ENCODE data around the gene FEV.

FEV gene

DNA sequence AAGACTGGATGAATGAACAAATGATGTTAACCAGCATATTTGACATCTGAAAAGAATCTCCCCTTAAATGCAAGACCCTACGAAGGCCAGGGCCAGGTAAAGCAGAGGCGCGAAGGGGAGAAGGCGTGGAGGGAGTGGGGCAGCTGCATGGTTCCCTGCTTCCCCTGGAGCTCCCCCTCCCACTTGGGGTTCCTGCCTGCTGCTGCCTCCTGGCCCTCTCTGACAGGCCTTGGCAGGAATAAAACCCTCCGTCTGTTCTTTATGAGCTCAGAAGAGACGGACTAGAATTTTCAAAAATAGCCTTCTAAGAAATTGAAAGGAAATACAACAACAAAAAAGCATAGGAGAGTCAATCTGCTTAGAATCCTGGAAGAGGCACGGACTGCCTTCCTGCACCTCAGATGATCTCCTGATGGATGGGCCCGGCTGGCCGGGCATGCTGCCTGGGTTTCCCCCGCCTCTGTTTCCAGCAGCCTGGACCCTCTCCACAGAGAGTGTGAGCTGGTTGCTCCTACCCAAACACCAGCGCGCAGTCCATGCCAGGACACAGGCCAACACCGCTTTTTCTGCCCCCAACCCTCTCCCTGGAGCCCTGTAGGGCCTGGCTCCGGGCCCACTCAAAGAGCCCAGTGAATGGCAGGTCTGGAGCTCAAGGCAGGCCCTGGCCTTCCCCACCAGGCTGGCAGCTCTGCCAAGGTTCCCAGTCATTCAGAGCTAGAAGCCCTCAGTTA is 32.4 kb upstream of the FEV start:
- no peak for DNase-seq (ENCODE audit: low read depth in 2 of 2)

DNA sequence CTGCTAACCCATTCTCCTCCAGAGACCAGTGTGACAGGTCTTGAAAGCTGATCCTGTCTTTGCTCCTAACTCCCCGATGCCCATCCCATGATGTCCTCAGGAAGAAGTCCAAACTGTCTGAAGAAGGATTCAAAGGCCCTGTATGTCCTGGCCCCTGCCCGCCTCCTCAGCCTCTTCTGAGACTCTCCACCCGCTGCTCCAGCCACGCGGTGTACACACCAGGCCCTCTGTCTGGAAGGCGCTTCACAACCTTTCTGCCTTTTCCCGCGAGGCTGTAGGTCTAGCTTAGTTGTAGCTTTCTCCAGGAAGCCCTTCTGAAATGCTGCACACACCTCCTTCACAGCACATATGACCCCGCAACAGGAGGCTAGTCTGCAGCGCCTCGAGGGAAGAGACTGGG is 31.7 kb upstream of the FEV start:
- DNase-seq (ENCODE audit: low read depth in 2 of 2) = no peak

DNA sequence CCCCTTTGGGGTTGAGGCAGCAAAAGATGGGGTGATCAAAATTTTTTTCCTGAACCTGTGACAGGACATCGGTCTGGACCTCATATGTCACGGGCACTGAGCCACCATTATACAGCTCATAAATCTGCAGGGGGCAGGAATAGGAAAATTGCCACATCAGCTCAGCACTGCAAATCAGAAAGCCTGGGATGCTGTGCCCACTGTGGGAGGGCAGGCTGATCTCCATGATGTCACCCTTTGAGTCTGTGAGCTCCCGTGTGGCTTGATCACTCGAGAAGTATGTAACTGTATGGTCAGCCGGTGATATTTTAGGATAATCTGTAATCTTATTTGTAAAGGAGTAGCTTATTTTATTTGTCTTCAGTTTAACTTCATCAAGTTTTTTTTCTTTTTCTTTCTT is 25.9 kb upstream of the FEV start:
- no peak for DNase-seq (ENCODE audit: low read depth in 2 of 2)

DNA sequence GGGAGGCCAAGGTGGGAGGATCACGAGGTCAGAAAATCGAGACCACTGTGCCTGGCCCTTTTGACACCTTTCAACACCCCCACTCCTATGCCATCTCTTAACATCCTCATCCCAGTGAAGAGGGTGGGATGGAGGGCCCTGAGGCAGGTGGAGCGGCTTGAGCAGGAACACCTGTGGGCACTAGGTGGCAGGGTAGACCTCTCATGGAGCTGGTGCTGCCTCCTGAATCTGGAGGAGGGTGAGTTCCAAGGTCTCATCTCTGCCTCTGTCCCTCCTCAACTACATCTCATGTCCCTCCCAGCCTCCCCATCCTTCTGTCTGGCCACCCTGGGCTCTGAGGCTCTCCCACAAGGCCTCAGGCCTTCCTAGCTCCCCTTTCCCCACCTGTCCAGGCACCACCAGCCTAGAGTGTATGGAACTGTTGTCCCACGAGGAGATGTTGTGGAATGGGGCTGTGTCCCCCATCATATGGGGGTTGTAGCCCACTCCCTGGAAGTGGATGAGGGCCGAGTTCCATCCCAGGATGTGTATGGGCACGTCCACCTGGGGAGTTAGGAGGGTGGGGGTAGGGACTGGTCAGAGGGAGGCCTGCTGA is 25.3 kb upstream of the FEV start:
- no peak for DNase-seq (ENCODE audit: low read depth in 2 of 2)

DNA sequence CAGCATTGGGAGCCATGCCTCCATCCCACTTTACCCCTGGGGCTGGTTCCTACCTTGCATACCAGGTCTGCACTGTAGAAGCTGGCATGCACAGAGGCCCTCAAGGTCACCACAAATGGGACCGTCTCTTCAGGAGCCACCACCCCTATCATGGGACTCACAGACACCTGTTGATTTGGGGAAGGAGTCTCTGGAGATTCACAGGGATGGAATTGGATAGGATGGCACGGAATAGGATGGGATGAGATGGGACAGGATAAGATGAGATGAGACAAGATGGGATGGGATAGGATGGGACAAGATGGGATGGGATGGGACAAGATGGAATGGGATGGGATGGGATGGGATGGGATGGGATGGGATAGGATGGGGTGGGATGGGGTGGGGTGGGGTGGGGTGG is 24.3 kb upstream of the FEV start:
- DNase-seq (ENCODE audit: low read depth in 2 of 2) = no peak

DNA sequence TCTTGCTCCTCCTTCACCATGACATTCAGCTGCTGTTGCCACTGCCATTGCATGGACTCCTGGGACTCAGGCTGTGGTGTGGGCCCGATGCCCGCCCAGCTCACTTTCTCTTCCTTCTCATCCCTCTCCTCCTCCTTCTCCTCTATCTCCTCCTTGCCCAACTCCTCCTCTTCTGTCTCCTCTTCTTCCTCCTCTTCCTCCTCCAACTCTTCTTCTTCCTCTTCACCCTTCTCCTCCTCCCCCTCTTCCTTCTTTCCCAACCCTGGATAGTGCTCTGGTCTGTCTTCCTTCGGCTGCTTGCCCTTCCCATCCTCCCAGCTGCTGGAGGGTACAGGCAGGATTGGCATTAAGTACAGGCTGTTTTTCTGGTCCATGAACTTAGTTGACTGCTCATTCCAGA is 19.0 kb upstream of the FEV start:
- no peak for DNase-seq (ENCODE audit: low read depth in 2 of 2)

DNA sequence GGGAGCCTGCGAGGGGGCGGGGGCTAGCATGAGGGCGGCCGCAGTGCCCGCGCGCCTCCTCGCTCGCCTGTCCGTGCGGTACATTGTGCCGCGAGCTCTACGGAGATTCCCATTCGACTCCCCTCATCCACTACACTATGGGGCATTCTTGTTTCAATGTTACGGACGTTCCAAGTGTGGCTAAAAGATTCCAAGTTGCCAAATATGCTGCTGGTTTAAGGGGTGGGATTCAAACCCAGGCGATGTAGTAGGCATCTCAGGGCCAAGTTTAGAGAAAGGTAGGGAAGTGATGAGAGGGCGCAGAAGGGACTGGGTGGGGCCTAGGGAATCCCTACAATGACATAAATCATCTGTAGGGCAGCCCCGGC is 18.3 kb upstream of the FEV start:
- DNase-seq (ENCODE audit: low read depth in 2 of 2) = no peak

DNA sequence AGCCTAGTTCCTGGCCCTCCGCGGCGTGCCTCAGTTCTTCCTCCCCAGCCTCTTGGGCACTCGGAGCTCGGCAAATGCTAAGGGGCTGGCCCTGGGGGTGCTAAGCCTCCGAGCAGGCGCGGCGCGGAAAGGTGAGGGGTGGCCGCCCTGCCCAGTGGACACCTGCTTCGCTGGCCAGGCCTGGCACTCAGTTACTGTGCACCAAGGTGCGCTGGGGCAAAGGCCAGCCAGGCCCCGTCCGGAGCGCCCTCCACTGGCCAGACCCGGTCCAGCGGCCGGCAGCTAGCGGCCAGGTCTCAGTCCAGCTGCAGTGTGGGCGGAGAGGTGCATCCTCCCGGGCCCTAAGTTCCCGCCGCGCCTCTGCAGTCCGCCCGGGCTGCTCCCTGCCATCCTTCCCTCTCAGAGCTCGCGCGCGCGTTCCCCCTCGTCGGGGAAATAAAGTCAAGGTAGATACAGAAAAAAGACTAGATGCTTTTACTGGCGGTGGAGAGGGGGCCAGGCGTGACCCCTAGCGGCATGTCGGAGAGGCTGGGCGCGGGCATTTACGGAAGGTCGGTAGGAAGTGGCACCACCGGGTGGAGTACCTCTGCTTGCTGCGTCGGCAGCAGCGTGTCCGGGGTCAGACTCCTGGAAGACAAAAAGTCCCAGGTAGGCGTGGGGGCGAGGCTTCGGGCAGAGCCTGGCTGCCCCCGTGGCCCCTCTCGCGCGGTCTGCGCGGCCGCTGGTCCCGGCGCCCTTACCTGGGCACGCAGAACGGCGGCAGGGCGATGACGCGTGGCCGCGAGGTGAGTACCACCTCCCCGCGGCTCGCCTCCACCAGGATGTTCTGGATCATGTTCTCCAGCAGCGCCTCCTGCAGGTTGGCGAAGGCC is 17.6 kb upstream of the FEV start:
- peak in 1 of 2 donors; percentile 61 for DNase-seq (ENCODE audit: low read depth in 2 of 2)

DNA sequence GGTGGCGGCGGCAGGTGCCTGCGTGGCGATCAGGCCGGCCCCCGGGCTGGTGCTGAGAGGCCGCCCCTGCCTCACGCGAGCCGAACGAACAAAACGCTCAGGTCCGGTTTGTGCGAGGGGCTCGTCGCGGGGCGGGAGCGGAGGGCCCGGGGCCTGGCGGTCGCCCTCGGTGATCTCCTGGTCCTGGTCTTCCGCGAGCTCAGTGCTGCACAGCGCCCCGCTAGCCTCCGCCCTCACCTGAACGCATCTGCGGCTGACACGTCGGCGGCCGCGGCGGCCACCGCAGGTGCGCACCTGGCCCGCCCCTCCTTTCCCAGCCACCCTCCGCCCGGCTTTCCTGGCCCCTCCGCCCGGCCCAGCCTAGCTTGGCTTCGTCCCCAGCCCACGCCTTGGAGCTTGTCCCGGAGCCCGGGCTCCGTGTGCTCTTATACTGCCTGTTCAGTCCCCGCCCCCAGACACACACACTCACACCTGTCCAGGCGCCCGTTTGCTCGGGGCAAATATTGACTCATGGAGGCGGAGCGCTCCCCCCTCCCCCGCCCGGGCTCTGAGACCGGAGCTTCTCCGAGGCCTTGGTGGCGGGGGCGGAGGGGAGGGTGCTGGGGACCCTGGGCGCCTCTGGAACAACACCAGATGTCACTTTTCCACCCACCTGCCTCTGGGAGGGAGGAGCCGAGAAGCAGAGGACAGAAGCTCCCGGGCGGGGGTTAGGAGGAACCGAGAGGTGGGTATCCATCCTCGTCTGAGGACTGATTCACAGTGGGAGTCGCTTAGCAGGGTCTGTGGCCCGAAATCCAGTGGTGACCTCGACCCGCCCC is 16.8 kb upstream of the FEV start:
- peak in 1 of 2 donors; percentile 35 for DNase-seq (ENCODE audit: low read depth in 2 of 2)

DNA sequence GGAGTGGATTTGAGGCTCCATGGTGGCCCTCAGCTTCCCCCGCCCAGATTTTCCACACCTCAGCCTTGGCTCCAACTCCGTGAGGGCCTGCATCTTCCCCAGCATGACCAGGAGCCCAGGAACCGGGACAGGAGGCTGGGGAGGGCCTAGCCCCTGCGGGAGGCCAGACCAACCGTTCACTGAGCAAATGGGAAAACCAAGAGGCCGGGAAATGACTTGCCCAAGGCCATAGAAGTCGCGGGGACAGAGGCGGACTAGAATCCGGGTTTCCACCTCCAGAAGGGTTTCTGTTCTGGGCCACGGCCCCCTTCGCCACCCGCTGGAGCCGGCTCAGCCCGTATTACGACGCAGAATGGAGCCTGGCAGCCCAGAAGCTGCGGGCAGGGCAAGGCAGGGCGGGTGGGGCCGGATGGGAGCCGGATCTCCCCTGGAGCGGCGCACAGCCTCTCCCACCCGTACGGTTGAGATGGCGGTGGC is 16.2 kb upstream of the FEV start:
- DNase-seq (ENCODE audit: low read depth in 2 of 2) = no peak

DNA sequence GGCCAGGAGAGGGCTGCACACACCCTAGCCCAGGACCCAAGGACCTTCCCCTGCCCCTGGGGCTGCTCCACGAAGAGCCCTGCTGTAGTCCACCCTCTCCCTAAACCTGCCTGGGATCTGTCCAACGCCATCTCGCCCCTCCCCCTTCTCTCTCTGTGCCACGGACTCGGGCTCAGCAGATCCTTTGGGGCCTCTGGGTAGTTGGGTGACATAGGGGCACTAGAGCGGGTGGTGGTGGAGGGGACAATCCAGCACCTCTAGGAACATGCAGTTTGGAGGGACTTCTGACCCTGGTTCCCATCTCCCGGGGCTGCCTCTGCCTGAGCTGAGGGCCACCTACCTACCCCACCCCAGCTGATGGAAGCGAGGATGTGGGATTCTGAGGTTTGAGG is 15.6 kb upstream of the FEV start:
- DNase-seq (ENCODE audit: low read depth in 2 of 2) = no peak

DNA sequence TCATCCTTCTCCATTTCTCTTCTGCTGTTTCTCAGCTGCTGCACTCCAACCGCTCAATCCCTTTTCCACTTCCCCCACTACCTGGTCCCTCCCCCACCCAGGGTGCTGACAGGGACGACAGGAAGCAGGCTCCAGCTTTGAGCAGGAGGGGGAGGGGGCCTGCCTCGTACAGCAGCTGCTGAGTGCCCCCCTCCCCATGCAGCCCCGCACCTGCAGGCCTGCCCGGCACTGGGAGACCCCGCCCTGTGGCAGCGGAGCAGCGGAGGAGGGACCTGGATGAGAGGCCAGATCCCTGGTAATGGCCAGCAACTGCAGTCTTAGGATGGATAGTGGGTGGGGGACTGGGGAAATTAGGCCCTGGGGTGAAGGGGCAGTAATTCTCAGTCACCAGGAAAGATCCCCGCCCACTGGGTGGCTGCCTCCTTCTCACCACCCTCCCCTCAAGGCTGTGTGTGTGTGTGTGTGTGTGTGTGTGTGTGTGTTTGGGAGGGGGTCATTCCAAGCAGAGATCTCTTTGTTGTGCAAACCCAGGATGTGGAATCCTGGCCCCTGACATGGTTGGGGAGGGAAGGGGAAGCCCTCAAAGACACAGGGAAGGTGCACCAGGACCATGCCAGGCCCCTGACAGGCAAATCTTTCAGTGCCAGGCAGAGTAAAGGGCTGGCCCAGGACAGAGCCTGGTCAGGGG is 15.0 kb upstream of the FEV start:
- DNase-seq (ENCODE audit: low read depth in 2 of 2) = no peak

DNA sequence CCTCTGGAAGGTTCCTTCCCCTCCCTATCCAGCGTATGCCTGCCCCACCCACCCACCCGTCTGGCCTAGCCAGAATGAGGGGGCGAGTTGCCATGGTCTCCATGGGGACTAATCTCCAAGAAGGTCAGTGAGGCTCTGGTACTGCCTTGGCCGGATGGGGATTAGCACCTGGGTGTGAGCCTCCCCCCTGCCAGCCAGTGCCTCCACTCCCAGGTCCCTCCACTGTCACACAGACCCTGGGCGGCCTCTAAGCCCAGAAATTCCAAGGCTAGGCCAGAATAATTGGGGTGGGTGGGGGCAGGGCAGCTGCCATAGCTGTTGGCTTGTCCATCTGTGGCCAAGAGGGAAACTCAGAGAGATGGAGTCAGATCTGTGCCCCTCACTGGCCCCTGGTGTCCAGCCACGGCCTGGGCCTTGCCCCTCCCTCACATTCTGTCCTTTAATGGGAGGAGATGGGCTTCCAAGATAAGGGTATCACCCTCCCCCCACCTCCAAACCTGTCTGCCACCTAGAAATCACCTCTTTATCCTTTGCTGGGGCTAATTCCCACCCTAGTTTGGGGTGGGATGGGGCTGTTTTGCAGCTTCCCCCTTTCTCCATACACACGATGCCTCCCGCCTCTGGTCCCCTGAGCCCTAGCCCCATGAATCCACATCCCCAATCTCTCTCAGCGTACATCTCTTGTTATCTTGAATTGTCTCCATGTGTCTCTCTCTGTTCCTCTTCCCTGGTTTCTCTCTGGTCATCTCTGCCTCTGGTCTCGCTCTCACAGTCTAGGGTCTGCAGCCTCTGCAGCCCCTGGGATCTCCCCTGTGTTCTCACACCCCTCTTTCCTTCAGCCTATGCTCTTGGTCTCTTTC is 14.3 kb upstream of the FEV start:
- DNase-seq (ENCODE audit: low read depth in 2 of 2) = no peak

DNA sequence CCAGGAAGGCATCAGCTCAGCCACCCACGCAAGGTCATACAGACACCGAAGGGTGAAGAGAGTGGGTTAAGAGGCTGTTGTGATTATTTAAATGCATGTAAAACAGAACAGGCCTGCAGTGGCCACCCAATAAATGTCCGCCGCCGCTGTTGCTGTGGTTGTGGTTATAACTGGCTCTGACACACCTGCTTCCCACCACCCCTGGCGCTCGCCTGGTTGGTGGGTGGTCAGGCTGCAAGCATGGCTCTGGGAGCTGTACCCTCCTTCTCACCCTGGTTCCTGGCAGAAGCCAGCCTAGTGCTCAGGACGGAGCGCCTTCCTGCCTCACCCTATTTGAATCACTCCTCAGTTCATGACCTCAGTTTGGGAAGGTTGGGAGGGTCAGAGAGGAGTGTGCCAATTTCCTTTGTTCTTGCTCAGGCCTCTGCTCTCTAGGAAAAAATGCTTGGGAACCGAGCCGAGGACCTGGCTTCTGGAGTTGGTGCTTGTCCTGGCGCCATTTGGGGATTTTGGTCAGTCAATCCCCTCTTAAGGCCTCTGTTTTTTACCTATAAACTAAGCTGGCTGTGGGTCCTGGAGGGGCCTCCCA is 13.5 kb upstream of the FEV start:
- DNase-seq (ENCODE audit: low read depth in 2 of 2) = no peak

DNA sequence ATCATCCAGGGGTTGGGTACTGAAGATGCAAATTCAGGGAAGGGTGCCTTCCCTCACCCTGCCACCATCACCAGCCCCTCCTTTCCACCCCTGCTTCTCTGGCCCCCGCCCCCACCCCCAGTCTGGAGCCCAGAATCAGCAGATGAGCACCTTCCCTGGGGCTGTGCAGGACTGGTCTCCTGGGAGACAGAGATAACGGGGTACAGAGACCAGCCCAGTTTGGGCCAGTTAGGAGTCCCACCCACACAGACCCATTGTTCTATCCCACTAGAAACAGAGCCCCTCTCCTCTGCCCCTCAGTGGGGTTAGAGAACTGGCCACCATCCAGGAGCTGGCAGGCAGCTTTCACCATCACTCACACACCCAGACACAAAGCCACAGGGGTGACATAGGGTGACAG is 12.7 kb upstream of the FEV start:
- no peak for DNase-seq (ENCODE audit: low read depth in 2 of 2)

DNA sequence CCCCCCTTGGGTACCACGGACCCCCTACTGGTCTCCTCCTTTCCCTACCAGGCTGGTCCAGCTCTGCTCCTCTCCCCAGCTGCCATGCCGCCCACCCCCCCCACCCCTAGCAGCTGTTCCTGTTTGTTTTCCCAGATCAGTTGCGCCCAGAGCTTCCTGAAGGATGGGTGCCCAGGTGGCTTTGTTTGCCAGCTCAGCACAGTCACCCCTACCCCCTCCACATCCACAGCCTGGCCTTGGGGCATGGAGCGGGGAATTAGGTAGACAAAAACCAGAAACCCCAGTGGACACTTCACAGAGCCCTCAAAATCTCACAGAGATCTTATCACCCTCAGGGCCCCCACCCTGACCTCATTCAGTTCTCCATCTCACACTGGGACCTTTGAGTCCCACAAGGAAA is 12.0 kb upstream of the FEV start:
- DNase-seq (ENCODE audit: low read depth in 2 of 2) = no peak

DNA sequence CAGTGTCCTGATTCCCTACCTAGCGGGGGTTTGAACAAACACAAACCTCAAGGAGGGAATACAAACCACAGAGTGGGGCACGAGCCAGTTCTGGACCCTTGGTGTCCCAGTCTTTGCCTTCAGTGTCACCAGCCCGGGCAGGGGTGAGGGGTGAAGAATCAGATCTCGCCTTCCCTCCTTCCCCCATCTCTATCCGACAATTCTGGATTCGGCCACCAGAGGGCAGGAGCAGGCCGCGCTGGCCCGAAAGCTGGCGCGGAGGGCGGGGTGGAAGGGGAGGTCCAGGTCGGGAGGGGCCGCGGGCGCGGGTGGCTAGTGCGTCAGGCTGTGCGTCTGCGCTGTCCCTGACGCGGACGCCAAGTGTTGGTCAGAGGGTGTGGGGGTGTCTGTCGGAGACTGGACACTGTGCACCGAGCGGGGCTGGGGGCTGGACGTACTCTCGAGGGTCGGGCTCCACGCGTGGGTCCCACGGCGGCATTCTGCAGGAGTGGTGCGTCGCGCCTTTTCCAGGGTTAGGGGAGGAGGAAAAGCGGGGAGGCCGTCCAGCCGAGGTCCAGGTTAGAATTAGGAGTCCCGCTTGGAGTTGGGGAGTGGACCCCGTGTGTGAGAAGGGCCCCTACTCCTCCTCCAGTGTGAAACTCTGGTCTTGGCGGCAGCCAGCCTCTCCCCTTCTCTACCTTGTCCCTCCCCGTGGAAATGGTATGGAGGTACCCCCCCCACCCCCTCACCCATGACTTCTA is 11.2 kb upstream of the FEV start:
- DNase-seq (ENCODE audit: low read depth in 2 of 2) = peak; percentile 59 to 79

DNA sequence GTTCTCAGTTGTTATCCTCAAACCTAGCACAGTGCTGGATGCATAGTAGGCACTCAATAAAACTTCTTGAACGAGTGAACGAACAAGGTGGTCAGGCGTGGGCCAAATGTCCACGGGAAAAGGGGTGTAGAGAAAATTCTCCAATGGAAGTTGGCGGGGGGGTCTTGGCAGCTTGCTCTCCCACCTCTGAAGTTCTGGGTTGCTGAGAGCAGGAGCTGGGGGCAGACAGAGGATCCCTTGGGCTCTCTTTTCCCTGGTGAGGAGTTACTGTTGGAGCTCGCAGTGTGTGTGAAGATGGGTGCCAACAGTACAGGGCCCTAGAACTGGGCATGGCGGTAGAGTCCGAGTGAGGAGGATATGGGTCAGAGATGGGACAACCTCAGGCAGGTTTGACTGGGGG is 10.6 kb upstream of the FEV start:
- no peak for DNase-seq (ENCODE audit: low read depth in 2 of 2)

Data from stimulated activated CD4-positive, alpha-beta T cell treated with anti-CD3 and anti-CD28 coated beads, Interleukin-15, amount 100 ng/mL, for 48 hours (primary cell).